GM06990 (cell line): Measurements from ENCODE around the gene ETV3.
"Not testable (repeated sequence)": the region's sequence is repeated elsewhere in the genome, so short reads cannot be mapped to it uniquely, and the experiment has no call there.

Experiments
- DNase-seq: peaks from one replicate; pipeline ENCODE4 v3.0.0-alpha.2; 2011; ENCODE audit not compliant: insufficient read length; ENCODE audit errors: extremely low read depth
- H3K27me3 ChIP-seq: replicated peaks from 2 replicates; pipeline ENCODE4 v1.6.0; 2011; ENCODE audit warnings: low read length; ENCODE audit not compliant: control insufficient read depth, insufficient read depth
- H3K36me3 ChIP-seq: 2 replicates; pipeline ENCODE4 v1.5.1; 2011; ENCODE audit warnings: low read length; ENCODE audit not compliant: control insufficient read depth, insufficient read depth
- H3K4me3 ChIP-seq: replicated peaks from 2 replicates; pipeline ENCODE4 v1.5.1; 2011; ENCODE audit warnings: low read depth, mild to moderate bottlenecking, control low read depth, low read length
- CTCF ChIP-seq: IDR thresholded peaks from 2 replicates; pipeline ENCODE4 v1.5.1; 2011; ENCODE audit warnings: low read length, control low read depth, mild to moderate bottlenecking, inconsistent platforms; ENCODE audit not compliant: insufficient read depth, poor library complexity, severe bottlenecking

The ETV3 gene

GRCh38 chr1:157138220-157139051 is at the start of gene ETV3:
ETV3 (minus strand) TSS chr1:157138395; CDS start chr1:157136352, 2,043 bp downstream.
- Histone ChIP-seq H3K4me3 (peak within 1 kb of the TSS; percentile 99), H3K27me3 (no peaks in the 10 kb centered on the region), H3K36me3 (peaks cover 5% of the 10 kb centered on the region)
- peak; percentile 88 for DNase-seq
- TF ChIP-seq CTCF: no peak

- Histone ChIP-seq H3K4me3 (no peak overlapping the region), H3K36me3 (no peaks in the 10 kb centered on the region), H3K27me3 (no peaks in the 10 kb centered on the region; the same call in 1 of the 2 replicates)
- no peak for TF ChIP-seq CTCF
- no peak for DNase-seq
Measured at GRCh38 chr1:157186281-157186992, 48.2 kb upstream of the ETV3 start.

- Histone ChIP-seq H3K36me3 (no peaks in the 10 kb centered on the region), H3K27me3 (no peaks in the 10 kb centered on the region), H3K4me3 (no peak overlapping the region)
- TF ChIP-seq CTCF: no peak
- no peak for DNase-seq
Measured at GRCh38 chr1:157183870-157184269, 45.7 kb upstream of the ETV3 start.

- not testable (repeated sequence) for H3K27me3 ChIP-seq, H3K36me3 ChIP-seq, H3K4me3 ChIP-seq, DNase-seq
Measured at GRCh38 chr1:157182371-157182770, 44.2 kb upstream of the ETV3 start.

- no peak overlapping the region for H3K4me3 ChIP-seq
- no peak for TF ChIP-seq CTCF
- no peaks in the 10 kb centered on the region for H3K36me3 ChIP-seq
- no peaks in the 10 kb centered on the region for H3K27me3 ChIP-seq
- no peak for DNase-seq
Measured at GRCh38 chr1:157181790-157182189, 43.6 kb upstream of the ETV3 start.

- peak; percentile 57 for DNase-seq
- TF ChIP-seq CTCF: no peak
- Histone ChIP-seq H3K36me3 (no peaks in the 10 kb centered on the region), H3K27me3 (no peaks in the 10 kb centered on the region), H3K4me3 (no peak overlapping the region)
Measured at GRCh38 chr1:157181258-157181657, 43.1 kb upstream of the ETV3 start.
